Coronary artery (tissue), 2 donors: ENCODE results near the gene GPR108.

Source experiments
- DNase-seq: peaks from one replicate; pipeline ENCODE4 v3.0.0-alpha.2; 2017; ENCODE audit warnings: low spot score
- H3K27ac ChIP-seq, 2 donors: fragments of 200-600 bp; sonication (generic); one replicate each; pipeline ENCODE4 v1.5.1; 2016 to 2019
- H3K4me3 ChIP-seq: fragments of 200-600 bp; sonication (generic); 2 replicates; pipeline ENCODE4 v1.5.1; 2016; ENCODE audit warnings: mild to moderate bottlenecking, moderate library complexity
- CTCF ChIP-seq: fragments of 200-600 bp; sonication (generic); IDR thresholded peaks from one replicate; pipeline ENCODE4 v1.5.1; 2019; ENCODE audit warnings: antibody characterized with exemption

GPR108 gene

DNA sequence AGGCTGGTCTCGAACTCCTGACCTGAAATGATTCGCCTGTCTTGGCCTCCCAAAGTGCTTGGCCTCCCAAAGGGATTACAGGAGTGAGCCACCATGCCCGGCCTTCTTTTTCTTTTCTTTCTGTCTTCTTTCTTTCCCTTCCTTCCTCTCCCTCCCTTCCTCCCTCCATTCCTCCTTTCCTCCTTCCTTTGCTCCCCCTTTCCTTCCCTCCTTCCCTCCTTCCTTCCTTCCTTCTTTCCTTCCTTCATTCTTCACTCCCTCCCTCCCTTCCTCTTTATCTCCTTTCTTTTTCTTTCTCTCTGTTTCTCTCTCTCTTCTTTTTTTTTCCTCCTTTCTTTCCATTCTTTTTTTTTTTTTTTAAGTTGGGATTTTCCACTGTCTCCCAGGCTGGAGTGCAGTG is 29.0 kb downstream of the GPR108 start:
- no peak overlapping the region for H3K27ac ChIP-seq
- no peak overlapping the region for H3K4me3 ChIP-seq
- DNase-seq: no peak
- TF ChIP-seq CTCF: no peak

DNA sequence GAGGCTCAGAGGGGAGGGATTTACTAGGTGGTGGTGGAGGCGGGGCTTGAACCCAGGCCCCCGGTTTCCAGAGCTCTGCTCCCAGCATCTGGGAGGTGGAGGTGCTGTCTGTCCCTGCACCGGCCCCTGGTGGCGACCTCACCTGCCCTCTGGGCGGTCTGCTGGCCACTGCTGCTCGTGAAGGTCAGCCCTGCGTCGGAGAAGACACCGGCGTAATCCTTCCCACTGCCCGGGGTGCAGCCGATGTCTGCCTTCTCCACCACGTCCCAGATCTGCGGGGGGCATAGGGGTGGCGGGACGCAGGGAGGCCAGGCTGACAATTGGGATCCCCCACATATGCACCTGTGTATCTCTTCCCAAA is 29.7 kb downstream of the GPR108 start:
- TF ChIP-seq CTCF: no peak
- Histone ChIP-seq H3K27ac (no peak overlapping the region), H3K4me3 (no peak overlapping the region)
- no peak for DNase-seq

DNA sequence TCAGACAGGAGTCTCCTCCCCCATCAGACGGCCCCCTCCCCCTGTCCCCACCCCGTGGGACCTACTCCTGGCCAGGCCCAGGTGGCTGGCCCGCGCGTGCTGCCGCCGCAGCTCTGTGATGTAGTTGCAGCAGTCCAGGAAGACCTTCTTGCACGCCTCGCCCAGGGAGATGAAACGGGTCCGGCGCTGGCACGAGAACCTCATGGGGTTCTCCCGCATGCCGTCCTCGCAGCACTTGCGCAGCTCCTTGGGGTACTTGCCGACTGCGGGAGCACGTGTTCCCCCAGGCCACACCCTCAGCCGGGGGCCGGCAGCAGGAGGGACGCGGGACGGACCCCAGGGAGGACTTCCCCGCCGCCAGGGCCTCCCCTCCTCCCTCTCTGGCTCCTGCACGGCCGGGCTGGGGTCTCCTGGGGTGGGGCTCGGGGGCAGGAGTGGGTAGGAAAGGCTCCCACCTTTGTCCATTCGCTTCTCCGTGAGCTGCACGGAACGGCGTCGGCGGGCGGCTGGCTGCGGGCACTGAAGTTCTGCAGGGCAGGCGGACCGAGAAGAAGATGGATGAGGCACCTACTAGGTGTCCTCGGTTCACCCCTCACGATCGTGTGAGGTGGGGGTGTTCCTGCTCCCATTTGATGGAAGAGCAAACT is 30.2 kb downstream of the GPR108 start:
- no peak for DNase-seq
- H3K27ac ChIP-seq: no peak overlapping the region
- TF ChIP-seq CTCF: no peak
- H3K4me3 ChIP-seq: no peak overlapping the region

DNA sequence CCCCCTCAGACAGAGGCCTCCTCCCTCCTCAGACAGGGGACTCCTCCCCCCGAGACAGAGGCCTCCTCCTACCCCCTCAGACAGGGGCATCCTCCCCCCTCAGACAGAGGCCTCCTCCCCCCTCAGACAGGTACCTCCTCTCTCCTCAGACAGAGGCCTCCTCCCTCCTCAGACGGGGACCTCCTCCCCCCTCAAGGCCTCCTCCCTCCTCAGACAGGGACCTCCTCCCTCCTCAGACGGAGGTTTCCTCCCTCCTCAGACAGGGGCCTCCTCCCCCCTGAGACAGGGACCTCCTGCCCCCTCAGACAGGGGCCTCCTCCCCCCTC is 30.8 kb downstream of the GPR108 start:
- no peak overlapping the region for H3K27ac ChIP-seq
- no peak for DNase-seq
- TF ChIP-seq CTCF: no peak
- no peak overlapping the region for H3K4me3 ChIP-seq

DNA sequence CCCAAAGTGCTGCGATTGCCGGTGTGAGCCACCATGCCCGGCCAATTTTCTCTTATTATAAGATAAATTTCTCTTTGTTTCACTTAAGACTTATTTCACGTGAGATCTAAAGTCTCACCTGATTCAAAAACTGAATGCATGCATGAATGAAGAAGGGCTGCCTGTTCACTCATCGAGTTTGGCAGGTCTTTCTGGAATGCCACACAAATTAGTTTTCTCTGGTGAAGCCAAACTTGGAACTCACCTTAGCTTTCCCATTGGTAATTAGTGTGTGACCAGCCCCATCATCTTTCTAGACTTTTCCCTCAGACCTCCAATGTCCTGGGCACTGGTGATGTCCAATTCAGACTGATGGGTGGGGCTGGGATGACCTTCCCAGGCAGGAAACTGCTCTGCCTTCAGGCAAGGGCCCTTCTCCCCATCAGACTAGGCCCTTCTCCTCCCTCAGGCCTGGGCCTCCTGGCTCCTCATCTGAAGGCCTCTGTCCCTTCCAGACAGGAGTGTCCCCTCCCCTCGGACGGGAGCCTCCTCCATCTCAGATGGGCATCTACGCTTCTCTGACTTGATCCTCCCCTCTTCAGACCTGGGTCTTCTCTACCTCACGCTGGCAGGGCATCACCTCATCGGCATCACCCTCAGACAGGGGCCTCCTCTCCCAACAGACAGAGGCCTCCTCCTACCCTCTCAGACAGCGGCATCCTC is 31.3 kb downstream of the GPR108 start:
- no peak for DNase-seq
- no peak overlapping the region for H3K27ac ChIP-seq
- no peak overlapping the region for H3K4me3 ChIP-seq
- no peak for TF ChIP-seq CTCF

DNA sequence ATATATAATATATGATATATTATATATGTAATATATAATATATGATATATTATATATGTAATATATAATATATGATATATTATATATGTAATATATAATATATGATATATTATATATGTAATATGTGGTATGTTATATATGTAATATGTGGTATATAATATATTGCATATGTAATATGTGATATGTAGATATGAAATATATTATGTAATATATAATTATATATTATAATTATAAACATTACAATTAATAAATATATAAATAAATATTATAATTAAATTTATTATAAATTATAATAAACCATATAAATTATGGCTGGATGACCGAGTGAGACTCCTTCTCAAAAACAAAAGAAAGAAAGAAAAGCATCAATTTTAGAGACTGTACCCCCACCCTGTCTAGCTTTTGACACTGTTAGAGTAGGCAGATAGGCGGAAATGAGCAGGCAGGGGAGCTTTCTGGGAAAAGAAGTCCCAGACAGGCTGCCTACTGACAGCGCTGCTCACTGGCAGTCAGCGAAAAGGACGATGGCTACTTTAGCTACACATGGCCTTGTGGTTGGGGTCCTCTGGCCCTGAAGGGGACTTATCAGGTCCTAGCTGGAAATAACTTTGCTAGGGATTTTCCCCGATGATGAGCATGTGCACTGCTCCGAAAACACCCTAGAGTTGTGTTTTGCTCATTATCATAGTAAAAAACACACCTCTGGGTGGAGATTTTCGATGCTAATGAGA is 36.6 kb downstream of the GPR108 start:
- no peak for TF ChIP-seq CTCF
- no peak for DNase-seq
- Histone ChIP-seq H3K4me3 (no peak overlapping the region), H3K27ac (no peak overlapping the region)

DNA sequence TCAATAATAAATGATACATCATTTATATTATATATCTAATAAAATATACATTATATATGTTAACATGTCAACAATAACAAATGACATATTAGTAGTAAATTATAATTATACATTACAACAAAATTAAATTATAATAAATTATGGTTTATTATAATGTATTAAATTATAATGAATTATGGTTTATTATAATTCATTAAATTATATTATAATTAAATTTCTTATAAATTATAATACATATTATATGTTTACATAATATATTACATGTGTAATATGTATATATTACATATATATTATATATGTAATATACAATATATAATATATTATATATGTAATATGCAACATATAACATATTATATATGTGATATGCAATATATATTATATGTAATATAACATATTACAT is 37.4 kb downstream of the GPR108 start:
- no peak overlapping the region for H3K4me3 ChIP-seq
- DNase-seq: no peak
- no peak for TF ChIP-seq CTCF
- no peak overlapping the region for H3K27ac ChIP-seq
